ENCODE results near the gene VPS39.

The VPS39 gene

GRCh38 chr15:42139596-42139995 lies 68.5 kb downstream of the VPS39 start:
- TF ChIP-seq GATA2 (IDR thresholded peaks at IDR 0.05; ENCODE audit: low read depth, low read length) (no peak), GATA3 (IDR thresholded peaks at IDR 0.05; ENCODE audit: low read depth, low read length) (no peak)

- no peak for TF ChIP-seq GATA2 (IDR thresholded peaks at IDR 0.05; ENCODE audit: low read depth, low read length)
These were observed 69.1 kb downstream of the VPS39 start for GRCh38 chr15:42138968-42139386.

GRCh38 chr15:42138411-42138810 lies 69.7 kb downstream of the VPS39 start:
- TF ChIP-seq GATA2 (IDR thresholded peaks at IDR 0.05; ENCODE audit: low read depth, low read length), result no peak
- no peak for TF ChIP-seq GATA3 (IDR thresholded peaks at IDR 0.05; ENCODE audit: low read depth, low read length)

GRCh38 chr15:42137461-42138261 lies 70.4 kb downstream of the VPS39 start:
- TF ChIP-seq GATA2 (IDR thresholded peaks at IDR 0.05; ENCODE audit: low read depth, low read length) (no peak), GATA3 (IDR thresholded peaks at IDR 0.05; ENCODE audit: low read depth, low read length) (no peak)

- TF ChIP-seq GATA3 (IDR thresholded peaks at IDR 0.05; ENCODE audit: low read depth, low read length) (no peak), GATA2 (IDR thresholded peaks at IDR 0.05; ENCODE audit: low read depth, low read length) (no peak)
These were observed 71.6 kb downstream of the VPS39 start for GRCh38 chr15:42136513-42136912.

GRCh38 chr15:42135351-42135750 lies 72.8 kb downstream of the VPS39 start:
- TF ChIP-seq GATA3 (IDR thresholded peaks at IDR 0.05; ENCODE audit: low read depth, low read length), result no peak
- no peak for TF ChIP-seq GATA2 (IDR thresholded peaks at IDR 0.05; ENCODE audit: low read depth, low read length)

- TF ChIP-seq GATA2 (IDR thresholded peaks at IDR 0.05; ENCODE audit: low read depth, low read length) (no peak), GATA3 (IDR thresholded peaks at IDR 0.05; ENCODE audit: low read depth, low read length) (no peak)
These were observed 73.4 kb downstream of the VPS39 start for GRCh38 chr15:42134617-42135245.

- TF ChIP-seq GATA2 (IDR thresholded peaks at IDR 0.05; ENCODE audit: low read depth, low read length) (no peak), GATA3 (IDR thresholded peaks at IDR 0.05; ENCODE audit: low read depth, low read length) (no peak)
These were observed 74.1 kb downstream of the VPS39 start for GRCh38 chr15:42133886-42134502.

GRCh38 chr15:42133356-42133755 lies 74.7 kb downstream of the VPS39 start:
- TF ChIP-seq GATA2 (IDR thresholded peaks at IDR 0.05; ENCODE audit: low read depth, low read length) (no peak), GATA3 (IDR thresholded peaks at IDR 0.05; ENCODE audit: low read depth, low read length) (no peak)

- TF ChIP-seq GATA2 (IDR thresholded peaks at IDR 0.05; ENCODE audit: low read depth, low read length) (no peak), GATA3 (IDR thresholded peaks at IDR 0.05; ENCODE audit: low read depth, low read length) (no peak)
These were observed 76.0 kb downstream of the VPS39 start for GRCh38 chr15:42131826-42132806.

- TF ChIP-seq GATA2 (IDR thresholded peaks at IDR 0.05; ENCODE audit: low read depth, low read length), result no peak
- TF ChIP-seq GATA3 (IDR thresholded peaks at IDR 0.05; ENCODE audit: low read depth, low read length), result no peak
These were observed 77.1 kb downstream of the VPS39 start for GRCh38 chr15:42131006-42131405.

- no peak for TF ChIP-seq GATA3 (IDR thresholded peaks at IDR 0.05; ENCODE audit: low read depth, low read length)
- TF ChIP-seq GATA2 (IDR thresholded peaks at IDR 0.05; ENCODE audit: low read depth, low read length), result no peak
These were observed 77.7 kb downstream of the VPS39 start for GRCh38 chr15:42130246-42130986.

- TF ChIP-seq GATA2 (IDR thresholded peaks at IDR 0.05; ENCODE audit: low read depth, low read length), result no peak
- no peak for TF ChIP-seq GATA3 (IDR thresholded peaks at IDR 0.05; ENCODE audit: low read depth, low read length)
These were observed 78.7 kb downstream of the VPS39 start for GRCh38 chr15:42129364-42129763.
